Esophagus muscularis mucosa (tissue), 3 donors: ENCODE measurements around the gene ZAP70.

Source experiments
- POLR2A ChIP-seq: fragments of 450-650 bp; IDR thresholded peaks from one replicate; pipeline ENCODE4 v1.6.1; 2017; ENCODE audit warnings: antibody characterized with exemption, moderate library complexity, mild to moderate bottlenecking, low read depth
- TF ChIP-seq, protein P1 (sequence below), 3 experiments: fragments of 200-600 bp in 2 of 3; fragments of 450-650 bp in 1 of 3; sonication (generic) in 2 of 3; IDR thresholded peaks; one replicate each; pipeline ENCODE4 v1.5.1; 2017 to 2019; ENCODE audit warnings: antibody characterized with exemption in 3 of 3, mild to moderate bottlenecking in 2 of 3, moderate library complexity in 1 of 3

DNA sequence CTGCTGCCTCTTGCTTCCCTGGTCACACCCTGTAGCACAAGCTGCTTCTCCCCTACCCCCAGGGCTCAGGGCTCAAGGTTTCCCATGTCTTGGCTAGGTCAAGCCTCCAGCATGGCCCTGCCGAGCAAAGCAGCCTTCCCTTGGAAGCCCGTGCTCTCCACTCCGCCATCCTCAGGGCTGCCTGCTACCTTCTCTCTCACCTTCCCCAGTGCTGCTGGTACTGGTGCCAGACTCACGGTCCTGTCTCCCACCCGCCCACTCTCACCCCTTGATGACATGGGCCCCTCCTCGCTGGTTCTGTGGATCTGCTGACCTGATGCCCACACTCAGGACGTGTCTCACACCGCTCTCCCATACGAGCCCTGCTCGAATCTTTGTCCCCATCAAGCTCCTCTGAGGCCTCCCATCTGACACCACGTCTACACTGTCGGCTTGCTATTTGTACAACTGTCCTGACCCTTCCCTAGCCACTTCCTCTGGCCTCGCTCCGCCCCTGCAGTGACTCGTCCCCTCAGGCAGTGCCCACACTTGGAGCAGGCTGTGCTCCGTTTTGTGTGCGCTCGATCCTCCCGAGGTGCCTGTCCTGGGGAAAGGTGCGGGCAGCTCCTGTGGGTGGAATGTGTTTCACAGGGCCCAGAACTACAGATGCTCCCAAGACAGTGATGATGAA lies 49.9 kb downstream of the ZAP70 start:
- TF ChIP-seq, protein P1, sequence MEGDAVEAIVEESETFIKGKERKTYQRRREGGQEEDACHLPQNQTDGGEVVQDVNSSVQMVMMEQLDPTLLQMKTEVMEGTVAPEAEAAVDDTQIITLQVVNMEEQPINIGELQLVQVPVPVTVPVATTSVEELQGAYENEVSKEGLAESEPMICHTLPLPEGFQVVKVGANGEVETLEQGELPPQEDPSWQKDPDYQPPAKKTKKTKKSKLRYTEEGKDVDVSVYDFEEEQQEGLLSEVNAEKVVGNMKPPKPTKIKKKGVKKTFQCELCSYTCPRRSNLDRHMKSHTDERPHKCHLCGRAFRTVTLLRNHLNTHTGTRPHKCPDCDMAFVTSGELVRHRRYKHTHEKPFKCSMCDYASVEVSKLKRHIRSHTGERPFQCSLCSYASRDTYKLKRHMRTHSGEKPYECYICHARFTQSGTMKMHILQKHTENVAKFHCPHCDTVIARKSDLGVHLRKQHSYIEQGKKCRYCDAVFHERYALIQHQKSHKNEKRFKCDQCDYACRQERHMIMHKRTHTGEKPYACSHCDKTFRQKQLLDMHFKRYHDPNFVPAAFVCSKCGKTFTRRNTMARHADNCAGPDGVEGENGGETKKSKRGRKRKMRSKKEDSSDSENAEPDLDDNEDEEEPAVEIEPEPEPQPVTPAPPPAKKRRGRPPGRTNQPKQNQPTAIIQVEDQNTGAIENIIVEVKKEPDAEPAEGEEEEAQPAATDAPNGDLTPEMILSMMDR (IDR thresholded peaks at IDR 0.05), result no peak
- no peak for TF ChIP-seq POLR2A
